IMR-90 (cell line): ENCODE measurements around the gene CAP2. TPM values are rescaled to one million over a fixed set of nuclear protein-coding genes. Genes with fewer than 3 reads are reported as not detected.
A peak's percentile ranks its signal among the peaks of the same experiment; 100 is the strongest.

Experiments used
- ATAC-seq: fragments of 200-7000 bp; cut with Tn5 transposase; 2 replicates; pipeline ENCODE4 v1.9.1; 2020; ENCODE audit warnings: low read depth, mild to moderate bottlenecking, moderate library complexity
- BruUV-seq: library from RNA; stranded (reverse); fragments of 400-500 nt; replicated peaks from 2 replicates; lab custom pipeline; 2021; lab: Mats Ljungman, UMichigan
- CTCF ChIA-PET: fragments of 300-600 bp; formaldehyde crosslinking; extraction: SDS; loops from one replicate; lab custom pipeline; 2021; ENCODE audit warnings: antibody characterized with exemption; lab: Yijun Ruan, JAX
- POLR2A ChIA-PET: fragments of 300-600 bp; sonication (Branson Sonifier 250); formaldehyde crosslinking; loops from one replicate; lab custom pipeline; 2022; ENCODE audit warnings: antibody characterized with exemption; ENCODE audit not compliant: unreplicated experiment; lab: Charles Lee
- DNase-seq: peaks from one replicate; pipeline ENCODE4 v3.0.0; 2013
- H2AFZ ChIP-seq: replicated peaks from 2 replicates; pipeline ENCODE3; 2013; ENCODE audit warnings: low read length, mild to moderate bottlenecking; ENCODE audit not compliant: poor library complexity
- H2AK5ac ChIP-seq: 2 replicates; pipeline ENCODE4 v1.6.1; 2013; ENCODE audit warnings: low read depth, low read length, inconsistent platforms
- H2AK9ac ChIP-seq: replicated peaks from 2 replicates; pipeline ENCODE3; 2013; ENCODE audit warnings: mild to moderate bottlenecking, low read depth, low read length, moderate library complexity; ENCODE audit not compliant: poor library complexity
- H2BK120ac ChIP-seq: 2 replicates; pipeline ENCODE4 v1.6.1; 2013; ENCODE audit warnings: low read depth, low read length, inconsistent platforms
- H2BK15ac ChIP-seq: 3 replicates; pipeline ENCODE4 v1.6.1; 2013; ENCODE audit warnings: low read depth, low read length, inconsistent platforms
- H2BK20ac ChIP-seq: 2 replicates; pipeline ENCODE4 v1.6.1; 2013; ENCODE audit warnings: low read depth, mild to moderate bottlenecking, inconsistent platforms, low read length, moderate library complexity
- H2BK5ac ChIP-seq: 2 replicates; pipeline ENCODE4 v1.6.1; 2013; ENCODE audit warnings: mild to moderate bottlenecking, low read depth, low read length, inconsistent platforms; ENCODE audit not compliant: poor library complexity, severe bottlenecking
- H3K14ac ChIP-seq: replicated peaks from 2 replicates; pipeline ENCODE4 v1.6.1; 2013; ENCODE audit warnings: low read depth, low read length, inconsistent platforms
- H3K18ac ChIP-seq: 2 replicates; pipeline ENCODE4 v1.6.1; 2013; ENCODE audit warnings: low read depth, low read length, control low read depth
- H3K23ac ChIP-seq: 2 replicates; pipeline ENCODE4 v1.6.1; 2013; ENCODE audit warnings: low read depth, low read length, inconsistent platforms
- H3K27ac ChIP-seq: 2 replicates; pipeline ENCODE4 v1.5.1; 2013; ENCODE audit warnings: mild to moderate bottlenecking, control low read depth, low read length; ENCODE audit not compliant: insufficient read depth
- H3K27me3 ChIP-seq: 2 replicates; pipeline ENCODE4 v1.6.1; 2013; ENCODE audit warnings: low read length; ENCODE audit not compliant: control insufficient read depth, insufficient read depth
- H3K36me3 ChIP-seq: 2 replicates; pipeline ENCODE4 v1.6.1; 2013; ENCODE audit warnings: low read length, mixed read lengths; ENCODE audit not compliant: control insufficient read depth, insufficient read depth
- H3K4ac ChIP-seq: 2 replicates; pipeline ENCODE4 v1.6.1; 2013; ENCODE audit warnings: low read depth, low read length, inconsistent platforms
- H3K4me1 ChIP-seq: 2 replicates; pipeline ENCODE4 v1.6.1; 2013; ENCODE audit warnings: low read length, mixed read lengths; ENCODE audit not compliant: control insufficient read depth, insufficient read depth
- H3K4me2 ChIP-seq: 2 replicates; pipeline ENCODE4 v1.6.1; 2013; ENCODE audit warnings: low read depth, mild to moderate bottlenecking, control low read depth, low read length, moderate library complexity
- H3K4me3 ChIP-seq: 2 replicates; pipeline ENCODE4 v1.5.1; 2013; ENCODE audit warnings: low read depth, mild to moderate bottlenecking, control low read depth, low read length, moderate library complexity; ENCODE audit not compliant: insufficient read depth
- H3K56ac ChIP-seq: 2 replicates; pipeline ENCODE4 v1.6.1; 2013; ENCODE audit warnings: low read length, inconsistent platforms; ENCODE audit not compliant: insufficient read depth; ENCODE audit errors: extremely low read depth
- H3K79me1 ChIP-seq, 2 experiments: 2 replicates each; pipeline ENCODE4 v1.6.1; 2013; ENCODE audit warnings: low read length in 2 of 2, inconsistent platforms in 1 of 2, low read depth in 1 of 2
- H3K9ac ChIP-seq: 2 replicates; pipeline ENCODE4 v1.6.1; 2013; ENCODE audit warnings: low read depth, low read length, control low read depth
- H3K9me1 ChIP-seq: 2 replicates; pipeline ENCODE4 v1.6.1; 2013; ENCODE audit warnings: low read length, inconsistent platforms; ENCODE audit not compliant: insufficient read depth
- H3K9me3 ChIP-seq: 2 replicates; pipeline ENCODE4 v1.6.1; 2013; ENCODE audit warnings: low read length; ENCODE audit not compliant: control insufficient read depth, insufficient read depth
- H4K20me1 ChIP-seq: 2 replicates; pipeline ENCODE4 v1.6.1; 2013; ENCODE audit warnings: low read length, inconsistent platforms; ENCODE audit not compliant: insufficient read depth
- H4K5ac ChIP-seq: 2 replicates; pipeline ENCODE4 v1.6.1; 2013; ENCODE audit warnings: mild to moderate bottlenecking, low read depth, low read length, control low read depth
- H4K8ac ChIP-seq, 2 experiments: 2 replicates each; pipeline ENCODE4 v1.6.1; 2013; ENCODE audit warnings: low read depth in 2 of 2, low read length in 2 of 2, control low read depth in 1 of 2, inconsistent platforms in 1 of 2
- H4K91ac ChIP-seq: 2 replicates; pipeline ENCODE4 v1.6.1; 2013; ENCODE audit warnings: low read depth, low read length, inconsistent platforms; ENCODE audit not compliant: insufficient read depth
- CEBPB ChIP-seq: IDR thresholded peaks from 2 replicates; pipeline ENCODE4 v1.6.1; 2012; ENCODE audit warnings: low read depth, low read length, improper control_type of control experiment
- MAFK ChIP-seq: IDR thresholded peaks from 2 replicates; pipeline ENCODE4 v1.6.1; 2012; ENCODE audit warnings: low read depth, low read length, improper control_type of control experiment
- RCOR1 ChIP-seq: IDR thresholded peaks from 2 replicates; pipeline ENCODE4 v1.6.1; 2012; ENCODE audit warnings: mild to moderate bottlenecking, low read length, improper control_type of control experiment; ENCODE audit not compliant: insufficient replicate concordance
- WGBS, 2 experiments: methylation state at CpG; one replicate each; pipeline versions ENCODE4 v1.1.5 to v1.1.7; 2013; ENCODE audit warnings: missing lambda C conversion rate in 2 of 2; ENCODE audit not compliant: insufficient read length in 1 of 2; ENCODE audit errors: extremely low coverage in 2 of 2; 5-methylcytosine and 5-hydroxymethylcytosine counted together
- dilution Hi-C: fragments of 300-500 bp; cut with HindIII; formaldehyde crosslinking; loops from one replicate; pipeline ENCODE4 v1.14.3; 2018; ENCODE audit warnings: low sequenced_read_pairs; ENCODE audit not compliant: unreplicated experiment
- in situ Hi-C: fragments of 300-500 bp; cut with MboI; formaldehyde crosslinking; loops from 3 replicates; pipeline ENCODE4 v1.14.3; 2019; ENCODE audit warnings: low sequenced_read_pairs, inconsistent platforms, mixed read lengths
- intact Hi-C: fragments of 100-400 bp; cut with micrococcal nuclease; formaldehyde crosslinking; loops from 2 replicates; pipeline ENCODE4 v1.10.0; 2022
- polyA plus RNA-seq, 3 experiments: library from polyadenylated mRNA; depleted of rRNA; stranded (reverse); fragments of >200 nt; gene quantifications; 2 replicates each; pipeline ENCODE4 v1.2.3, GENCODE V29; 2012; ENCODE audit warnings: low replicate concordance in 1 of 3
- total RNA-seq: library from RNA; depleted of rRNA; stranded (reverse); fragments of >200 nt; gene quantifications from 2 replicates; pipeline ENCODE4 v1.2.3, GENCODE V29; 2012

Gene CAP2
- total and polyA plus RNA-seq, 2 of the 4 experiments (the other 2 are of a cell fraction) = 14.5 to 27.5 TPM

DNA sequence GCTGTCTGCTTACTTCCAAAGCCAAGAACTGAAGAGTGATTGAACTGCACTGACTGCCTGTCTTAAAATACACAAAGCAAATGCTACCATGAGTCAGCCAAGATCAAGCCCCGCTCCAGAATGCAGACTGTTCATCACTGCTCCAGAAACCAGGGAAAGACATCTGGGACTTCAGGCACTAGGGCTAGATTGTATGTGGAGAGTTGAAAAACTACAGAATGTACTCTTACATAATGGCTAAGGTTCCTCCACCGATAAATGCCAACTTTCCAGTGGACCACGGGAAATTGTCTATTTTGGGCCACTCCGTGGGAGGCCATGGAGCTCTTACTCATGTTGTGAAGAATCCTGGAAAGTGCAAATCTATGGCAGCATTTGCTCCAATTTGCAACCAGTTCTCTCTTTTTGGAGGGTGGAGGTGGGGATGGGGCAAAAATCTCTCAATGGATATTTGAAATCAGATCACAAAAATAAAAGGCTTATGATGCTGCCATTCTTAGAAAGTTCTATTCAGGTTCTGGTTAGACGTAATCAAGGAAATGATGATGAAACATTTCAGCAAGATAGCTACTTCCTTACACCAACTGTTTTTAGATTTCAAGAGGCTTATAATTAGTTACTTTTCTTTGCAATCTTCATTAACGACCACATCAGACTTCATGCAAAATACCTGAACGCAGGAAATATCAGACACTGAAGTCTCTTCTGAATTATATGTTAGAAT lies 11.8 kb upstream of the CAP2 start:
- BruUV-seq = no TSS peak
- H3K9me3 ChIP-seq = no peaks in the 10 kb centered on the region
- ATAC-seq (peak; percentile 91), DNase-seq (peak; percentile 83)
- no peaks in the 10 kb centered on the region for H3K79me1 ChIP-seq
- no peak overlapping the region for H2BK5ac ChIP-seq
- no peak overlapping the region for H3K18ac ChIP-seq
- H2BK15ac ChIP-seq = no peak overlapping the region
- no peak overlapping the region for H3K27ac ChIP-seq
- ChIA-PET CTCF (no interaction called here), POLR2A (no interaction called here)
- H2BK120ac ChIP-seq = no peak overlapping the region
- H3K4me2 ChIP-seq = no peak overlapping the region; the same call in 1 of the 2 replicates
- no peak overlapping the region for H4K91ac ChIP-seq
- H3K9me1 ChIP-seq = no peaks in the 10 kb centered on the region
- no peak overlapping the region for H4K5ac ChIP-seq
- no peak overlapping the region for H3K4me3 ChIP-seq
- dilution Hi-C loops = no loop called here
- peaks cover 4% of the 10 kb centered on the region for H3K4me1 ChIP-seq
- WGBS, 2 experiments = no CpG with 5 or more reads among the region's 7 CpGs
- H3K27me3 ChIP-seq = no peaks in the 10 kb centered on the region
- intact Hi-C loops = no loop called here
- no peak overlapping the region for H2AK5ac ChIP-seq
- in situ Hi-C loops = no loop called here
- no peak overlapping the region for H3K14ac ChIP-seq
- H2BK20ac ChIP-seq = no peak overlapping the region
- H3K56ac ChIP-seq = no peak overlapping the region
- no peak overlapping the region for H3K4ac ChIP-seq
- no peak overlapping the region for H3K23ac ChIP-seq
- H4K8ac ChIP-seq = no peak overlapping the region
- H3K36me3 ChIP-seq = no peaks in the 10 kb centered on the region
- H2AK9ac ChIP-seq = no peak overlapping the region
- TF ChIP-seq RCOR1 (no peak), MAFK (no peak), CEBPB (peak; percentile 43; the same call in 1 of the 2 replicates)
- H4K20me1 ChIP-seq = no peaks in the 10 kb centered on the region
- no peak overlapping the region for H2AFZ ChIP-seq
- no peak overlapping the region for H3K9ac ChIP-seq
